Renal cortical epithelial cell (primary cell): ENCODE results near the gene FGFBP1. TPM values are rescaled to one million over a fixed set of nuclear protein-coding genes. Genes with fewer than 3 reads are reported as not detected.
"Not testable (repeated sequence)": the region's sequence is repeated elsewhere in the genome, so short reads cannot be mapped to it uniquely, and the experiment has no call there.

Experiments used
- DNase-seq: peaks from one replicate; pipeline ENCODE4 v3.0.0-alpha.2; 2011; ENCODE audit warnings: low read depth
- total RNA-seq: library from RNA; depleted of rRNA; stranded (reverse); fragments of >200 nt; gene quantifications from 2 replicates; pipeline ENCODE4 v1.2.3, GENCODE V29; 2014

The FGFBP1 gene
- total RNA-seq, 1 donor from 2014 or later: 0.50 TPM

DNA sequence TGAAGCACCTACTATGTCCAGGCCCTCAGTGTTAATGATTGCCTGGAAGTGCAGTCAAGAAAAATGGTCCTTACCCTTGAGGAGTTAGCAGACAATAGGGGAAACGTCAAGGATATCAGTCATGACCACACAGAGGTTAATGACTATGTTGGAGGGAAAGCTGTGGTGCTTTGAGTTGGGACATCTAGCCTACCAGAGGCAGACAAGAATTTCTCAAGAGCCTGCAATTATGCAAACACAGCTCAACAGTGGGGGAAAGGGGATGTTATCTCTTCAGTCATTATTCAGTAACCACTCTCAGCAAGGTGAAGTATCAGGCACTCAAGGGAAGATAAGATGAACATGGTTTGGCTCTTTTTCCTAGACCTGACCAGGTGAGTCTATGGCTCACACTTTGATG, 7.0 kb upstream of the FGFBP1 start:
- DNase-seq: peak; percentile 89

DNA sequence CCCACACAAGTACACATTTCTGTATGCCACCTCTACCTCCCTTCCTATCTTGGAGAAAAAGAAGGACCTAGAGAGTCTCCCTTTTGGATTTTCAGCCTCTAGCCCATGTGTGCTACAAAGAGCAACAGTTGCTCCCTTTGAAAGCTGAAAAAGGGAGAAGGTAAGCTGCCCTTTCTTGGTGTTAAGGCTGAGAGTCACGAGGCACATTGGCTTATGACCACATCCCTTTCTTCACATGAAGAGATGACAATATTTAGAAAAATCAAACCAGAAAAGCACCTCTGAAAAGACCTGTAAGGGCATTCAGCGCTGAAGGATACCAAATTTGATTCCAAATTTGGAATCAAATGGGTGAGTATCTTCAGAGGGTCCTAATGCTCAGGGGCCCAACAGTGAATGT, 6.4 kb upstream of the FGFBP1 start:
- no peak for DNase-seq

- DNase-seq: no peak
These were observed 3.7 kb upstream of the FGFBP1 start for GRCh38 chr4:15942283-15942682.

DNA sequence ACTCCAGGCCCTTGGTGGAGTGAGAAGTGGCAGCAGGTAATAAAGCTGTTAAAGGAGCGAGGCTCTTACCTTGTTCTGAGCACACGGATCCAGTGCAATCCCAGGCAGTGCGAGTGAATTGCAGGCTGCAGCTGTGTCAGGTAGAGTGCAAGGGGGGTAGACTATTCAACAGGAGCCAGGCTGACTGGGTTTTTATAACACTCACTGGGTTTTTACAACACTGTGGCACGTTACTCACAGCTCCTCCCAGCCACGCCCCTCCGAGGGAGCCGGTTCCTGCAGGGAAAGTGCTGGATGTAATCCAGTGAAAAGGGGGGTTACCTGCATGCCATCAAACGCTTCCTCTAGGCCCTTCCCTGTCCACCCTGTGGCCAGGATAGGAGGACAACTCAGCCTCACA, 358 bp downstream of the FGFBP1 start:
- peak; percentile 75 for DNase-seq

DNA sequence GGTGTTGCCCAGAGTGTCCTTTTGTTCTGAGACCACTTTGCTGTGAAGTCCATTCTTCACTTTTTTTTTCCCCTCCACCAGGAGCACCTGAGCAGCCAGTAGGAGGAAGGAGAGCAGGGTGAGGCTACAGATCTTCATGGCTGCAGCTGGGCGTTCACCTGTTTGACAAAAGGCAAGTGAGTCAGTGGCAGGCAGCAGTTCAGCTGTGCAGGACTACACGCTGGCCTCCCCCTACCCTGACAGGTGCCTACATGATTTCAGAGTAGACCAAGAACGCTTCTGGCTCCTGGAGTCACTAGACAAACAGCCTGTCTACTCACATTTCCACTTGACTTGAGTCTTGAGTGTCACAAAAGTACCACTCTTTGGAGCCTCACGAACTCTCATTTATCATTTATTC, 2.0 kb downstream of the FGFBP1 start:
- no peak for DNase-seq

DNA sequence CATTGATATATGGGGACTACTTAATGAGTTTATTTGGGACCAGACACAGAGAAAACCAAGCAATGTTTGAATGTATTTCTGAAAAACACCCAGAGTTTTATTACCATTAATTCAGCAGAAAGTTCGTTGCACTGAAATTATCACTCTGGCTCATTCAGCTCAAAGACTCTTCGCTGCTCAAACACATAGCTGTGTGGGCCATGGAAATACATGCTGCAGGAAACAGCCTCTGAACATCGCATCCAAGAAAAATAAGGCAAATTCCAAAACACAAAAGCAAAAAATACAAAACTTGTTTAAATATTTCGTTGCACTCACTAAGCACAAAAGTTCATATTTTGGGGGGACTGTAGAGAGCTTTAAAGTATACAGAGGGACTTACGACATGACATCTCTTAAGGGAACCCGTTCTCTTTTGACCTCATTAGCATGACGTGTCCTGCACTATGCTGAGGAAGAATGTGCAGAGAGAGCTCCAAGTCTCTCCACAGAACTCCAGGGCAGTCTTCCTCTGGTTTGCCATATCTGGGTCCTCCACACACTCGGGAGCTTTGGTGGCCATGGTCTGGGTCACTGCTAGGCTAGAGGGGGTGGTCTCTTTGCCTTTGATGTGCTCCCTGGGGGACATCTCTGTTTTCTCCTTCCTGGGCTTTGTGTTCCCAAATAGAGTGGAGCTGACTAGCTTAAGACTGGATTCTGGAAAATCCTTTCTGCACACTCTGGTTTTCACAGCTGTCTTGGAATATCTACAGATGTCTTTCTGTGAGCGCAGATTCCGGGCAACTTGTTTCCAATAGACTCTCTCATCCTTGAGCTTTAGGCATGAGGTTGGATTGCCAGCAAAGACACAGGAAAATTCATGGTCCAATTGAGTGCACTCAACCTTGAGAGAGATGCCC, 2.8 kb downstream of the FGFBP1 start:
- no peak for DNase-seq

DNA sequence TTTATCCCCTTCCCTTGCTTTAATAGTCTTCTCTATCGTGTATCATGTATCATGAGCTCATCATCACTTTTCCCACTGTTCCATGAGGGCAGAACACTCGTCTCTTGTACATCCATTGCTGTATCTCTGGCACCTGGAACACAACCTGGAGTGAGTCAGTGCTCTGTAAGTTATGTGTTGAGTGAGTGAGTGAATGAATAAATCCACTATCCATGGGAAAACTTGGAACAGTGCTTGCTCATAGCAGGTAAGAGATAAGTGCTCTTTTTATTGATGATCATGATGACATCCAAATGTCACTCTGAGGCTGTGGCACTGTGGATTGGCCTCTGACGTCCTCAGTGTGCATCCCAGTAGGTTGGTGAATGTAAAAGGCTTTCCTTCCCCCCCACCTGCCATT, 4.3 kb downstream of the FGFBP1 start:
- DNase-seq: no peak

DNA sequence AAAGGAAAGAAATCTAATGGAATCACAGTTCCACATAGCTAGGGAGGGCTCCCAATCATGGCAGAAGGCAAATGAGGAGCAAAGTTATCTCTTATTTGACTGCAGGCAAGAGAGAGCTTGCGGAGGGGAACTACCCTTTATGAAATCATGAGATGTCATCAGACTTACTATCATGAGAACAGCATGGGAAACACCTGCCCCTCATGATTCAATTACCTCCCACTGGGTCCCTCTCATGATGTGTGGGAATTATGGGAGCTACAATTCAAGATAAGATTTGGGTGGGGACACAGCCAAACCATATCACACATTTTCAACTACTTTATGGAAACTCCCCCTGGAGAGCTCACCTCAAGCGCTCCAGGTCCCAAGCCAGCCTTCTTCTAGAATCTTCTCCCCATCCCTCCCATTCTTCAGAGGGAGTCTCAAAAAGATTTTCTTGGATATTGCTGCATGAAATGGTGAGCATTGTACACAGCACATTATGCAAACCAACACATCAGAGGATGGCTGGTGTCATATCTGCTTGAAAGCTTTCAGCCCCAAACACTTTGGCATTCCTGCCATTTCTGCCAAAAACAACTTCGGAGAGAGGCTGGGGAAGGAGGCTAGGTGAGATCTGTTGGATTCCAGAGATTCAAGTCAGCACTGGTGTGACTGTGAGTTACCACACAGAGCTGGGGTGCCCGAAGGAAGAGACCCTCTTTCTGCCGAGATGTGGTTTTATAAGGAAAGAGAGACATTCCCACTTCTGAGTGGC, 6.9 kb downstream of the FGFBP1 start:
- no peak for DNase-seq

GRCh38 chr4:15930314-15930713, 8.2 kb downstream of the FGFBP1 start:
- DNase-seq: no peak

GRCh38 chr4:15929540-15929939, 9.0 kb downstream of the FGFBP1 start:
- no peak for DNase-seq

GRCh38 chr4:15928883-15929282, 9.7 kb downstream of the FGFBP1 start:
- no peak for DNase-seq

- no peak for DNase-seq
These were observed 12.1 kb downstream of the FGFBP1 start for GRCh38 chr4:15926486-15926885.

DNA sequence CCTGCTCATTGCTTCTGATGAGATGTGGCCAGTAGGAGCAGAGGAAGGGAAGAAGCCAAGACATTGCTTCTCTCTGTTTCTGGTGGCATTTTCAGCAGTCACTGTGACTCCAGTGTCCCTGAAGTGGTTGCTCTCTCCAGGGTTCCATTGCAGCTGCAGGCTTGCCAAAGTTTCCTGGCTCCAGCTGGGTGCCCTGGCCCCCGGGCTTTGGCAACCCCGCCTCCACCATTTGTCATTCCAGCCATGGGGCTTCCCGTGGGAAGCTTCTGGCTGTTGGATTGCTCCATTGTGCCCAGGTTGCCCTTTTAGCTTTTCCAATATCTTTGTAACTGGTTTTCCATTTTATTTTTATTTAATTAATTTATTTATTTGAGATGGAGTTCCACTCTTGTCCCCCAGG, 12.7 kb downstream of the FGFBP1 start:
- no peak for DNase-seq

- no peak for DNase-seq
These were observed 17.0 kb downstream of the FGFBP1 start for GRCh38 chr4:15921592-15921932.

DNA sequence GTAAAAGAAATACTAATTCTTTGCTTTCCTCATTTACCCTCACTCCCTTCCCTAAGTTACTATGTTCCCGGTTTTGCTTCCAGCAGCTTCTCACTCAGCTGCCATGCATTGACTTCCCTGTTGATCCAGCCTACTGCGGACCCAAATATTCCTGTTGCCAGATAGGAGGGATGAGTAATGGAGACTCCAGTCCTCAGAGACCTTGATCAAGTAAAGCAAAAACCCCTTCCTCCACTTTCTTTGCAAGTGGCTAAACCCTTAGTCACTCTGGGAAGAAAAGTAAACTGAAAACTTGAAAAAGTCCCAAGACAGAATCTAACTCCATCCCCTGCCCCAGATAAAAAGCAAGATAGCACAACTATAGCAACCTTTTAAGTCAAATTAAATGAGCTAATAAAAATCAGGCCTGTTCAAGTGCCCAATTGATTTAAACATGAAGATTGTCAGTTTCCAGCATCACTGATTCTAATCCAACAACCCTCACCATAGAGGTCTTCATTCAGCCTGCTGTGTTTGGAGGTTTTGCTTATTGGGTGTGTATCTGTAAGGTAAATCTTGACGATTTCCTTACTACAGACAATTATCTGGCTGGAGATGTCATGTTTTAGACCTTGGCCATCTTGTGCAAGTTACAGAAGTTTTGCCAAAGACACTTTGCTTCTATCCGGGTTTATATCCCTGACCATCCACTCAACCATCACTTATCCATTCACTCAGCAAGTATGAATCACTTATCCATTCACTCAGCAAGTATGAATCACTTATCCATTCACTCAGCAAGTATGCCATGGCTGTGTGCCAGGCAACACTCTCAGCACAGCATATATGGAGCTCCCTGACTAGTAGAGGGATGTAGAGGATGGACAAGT, 17.6 kb downstream of the FGFBP1 start:
- peak; percentile 99 for DNase-seq

- DNase-seq: peak; percentile 41
These were observed 19.9 kb downstream of the FGFBP1 start for GRCh38 chr4:15918484-15919129.

GRCh38 chr4:15917297-15917696, 21.2 kb downstream of the FGFBP1 start:
- no peak for DNase-seq

GRCh38 chr4:15916358-15916757, 22.2 kb downstream of the FGFBP1 start:
- not testable (repeated sequence) for DNase-seq

- DNase-seq: no peak
These were observed 23.8 kb downstream of the FGFBP1 start for GRCh38 chr4:15914736-15915135.

- peak; percentile 64 for DNase-seq
These were observed 24.2 kb downstream of the FGFBP1 start for GRCh38 chr4:15914291-15914690.

GRCh38 chr4:15913631-15913970, 24.9 kb downstream of the FGFBP1 start:
- DNase-seq: peak; percentile 100
